ENCODE data around the gene GPR12.

Gene GPR12

GRCh38 chr13:26705536-26705935 is 55.0 kb downstream of the GPR12 start:
- H3K27ac ChIP-seq (ENCODE audit: low read length) = no peak overlapping the region
- H3K9ac ChIP-seq (ENCODE audit: low read length in 2 of 2) = no peak overlapping the region
- no peaks in the 10 kb centered on the region for H3K27me3 ChIP-seq (ENCODE audit: control insufficient read depth in 1 of 2, insufficient read depth in 2 of 2, low read length in 2 of 2)
- H3K9me3 ChIP-seq (ENCODE audit: control insufficient read depth in 2 of 2, low read length in 2 of 2) = no peaks in the 10 kb centered on the region
- H3K4me1 ChIP-seq (ENCODE audit: control insufficient read depth, insufficient read depth, low read length) = no peaks in the 10 kb centered on the region
- no peak overlapping the region for H3K4me3 ChIP-seq (ENCODE audit: low read length in 2 of 2)
- H3K36me3 ChIP-seq (ENCODE audit: control insufficient read depth in 2 of 2, insufficient read depth in 2 of 2, low read length in 2 of 2) = no peaks in the 10 kb centered on the region

All from stomach smooth muscle (tissue), 2 donors.